Stimulated activated CD4-positive, alpha-beta T cell treated with anti-CD3 and anti-CD28 coated beads, Interleukin-4, amount 100 ng/mL, for 24 hours (primary cell): Measurements from ENCODE around the gene TIE1.

Experiments used
- DNase-seq: peaks from one replicate; pipeline ENCODE4 v3.0.0-alpha.2; 2020

Gene TIE1

DNA sequence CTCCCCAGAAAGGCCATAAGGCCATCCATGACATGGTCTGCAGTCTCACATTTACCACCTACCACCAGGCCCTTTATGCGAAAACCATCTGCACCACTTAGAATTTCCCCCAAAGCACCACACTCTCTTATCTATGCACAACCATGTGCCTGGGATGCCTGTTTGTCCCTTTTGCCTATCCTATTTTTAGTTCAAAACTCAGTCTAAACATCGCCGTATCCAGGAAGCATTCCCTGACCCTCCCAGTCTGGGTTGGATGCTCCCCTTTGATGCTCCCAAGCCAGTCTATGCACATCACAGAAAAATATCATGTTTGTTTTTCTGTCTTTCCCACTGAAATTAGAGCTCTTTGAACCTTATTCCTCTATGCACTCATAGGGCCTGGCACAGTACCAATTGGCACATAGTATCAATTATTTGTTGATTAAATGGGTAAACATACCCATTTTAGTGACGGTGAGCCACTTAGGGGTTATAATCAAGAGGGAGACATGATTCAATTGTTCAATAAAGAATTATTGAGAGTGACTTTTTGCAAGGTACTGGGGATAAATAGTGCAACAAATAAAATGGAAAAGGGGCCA, 43.6 kb downstream of the TIE1 start:
- no peak for DNase-seq

GRCh38 chr1:43345120-43345519, 44.3 kb downstream of the TIE1 start:
- DNase-seq: no peak

DNA sequence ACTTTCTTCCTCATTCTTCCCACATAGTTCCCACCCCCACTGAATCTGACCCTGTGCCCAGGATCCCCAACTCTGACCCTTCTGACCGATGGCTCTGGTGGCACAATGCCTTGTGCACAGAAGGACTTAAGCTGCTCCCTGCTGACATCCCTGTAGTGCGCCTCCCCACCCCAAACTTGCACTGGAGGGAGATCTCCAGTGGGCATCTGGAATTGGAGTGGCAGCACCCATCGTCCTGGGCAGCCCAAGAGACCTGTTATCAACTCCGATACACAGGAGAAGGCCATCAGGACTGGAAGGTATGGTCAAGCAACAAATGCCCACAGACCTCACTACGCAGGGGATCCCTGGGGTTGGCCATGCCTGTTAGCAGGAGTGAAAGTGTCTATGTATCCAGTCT, 45.9 kb downstream of the TIE1 start:
- no peak for DNase-seq

DNA sequence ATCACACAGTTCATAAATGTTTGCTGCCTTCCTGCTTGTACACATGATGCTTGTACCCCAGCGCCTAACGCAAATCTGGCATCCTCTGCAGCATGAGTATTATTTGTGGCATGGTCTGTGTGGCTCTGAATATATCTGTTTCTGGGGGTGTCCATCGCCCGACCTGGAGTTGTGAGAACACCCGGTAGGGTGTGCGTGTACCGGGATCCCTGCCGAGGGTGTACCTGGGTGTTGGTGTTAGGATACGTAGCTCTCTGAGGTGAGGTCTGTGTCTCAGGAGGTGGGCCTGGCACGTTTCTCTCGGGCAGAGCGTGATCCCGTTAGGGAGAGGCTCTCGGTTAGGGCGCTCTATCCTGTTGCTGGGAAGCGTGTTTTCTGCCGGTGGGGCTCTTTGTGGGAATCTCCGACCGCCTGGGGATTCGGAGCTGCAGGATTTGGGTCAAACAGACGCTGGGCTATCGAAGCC, 47.6 kb downstream of the TIE1 start:
- DNase-seq: no peak

DNA sequence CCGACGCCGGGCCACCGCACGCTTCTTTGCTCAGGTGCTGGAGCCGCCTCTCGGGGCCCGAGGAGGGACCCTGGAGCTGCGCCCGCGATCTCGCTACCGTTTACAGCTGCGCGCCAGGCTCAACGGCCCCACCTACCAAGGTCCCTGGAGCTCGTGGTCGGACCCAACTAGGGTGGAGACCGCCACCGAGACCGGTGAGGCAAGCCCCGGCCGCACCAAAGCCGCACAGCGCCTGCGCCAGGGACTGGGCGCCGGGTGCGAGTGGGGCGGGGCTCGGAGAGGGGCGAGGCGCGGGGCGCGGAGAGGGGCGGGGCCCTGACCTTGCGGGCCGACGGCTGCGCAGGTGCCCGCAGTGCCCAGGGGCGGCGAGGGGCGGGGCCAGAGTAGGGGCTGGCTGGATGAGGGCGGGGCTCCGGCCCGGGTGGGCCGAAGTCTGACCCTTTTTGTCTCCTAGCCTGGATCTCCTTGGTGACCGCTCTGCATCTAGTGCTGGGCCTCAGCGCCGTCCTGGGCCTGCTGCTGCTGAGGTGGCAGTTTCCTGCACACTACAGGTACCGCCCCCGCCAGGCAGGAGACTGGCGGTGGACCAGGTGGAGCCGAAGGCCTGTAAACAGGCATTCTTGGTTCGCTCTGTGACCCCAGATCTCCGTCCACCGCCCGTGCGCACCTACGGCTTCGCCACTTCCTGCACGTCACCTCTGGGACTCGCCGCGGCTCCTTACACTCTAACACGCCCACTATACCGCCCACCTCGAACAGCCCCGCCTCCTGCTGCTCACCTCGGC, 48.2 kb downstream of the TIE1 start:
- DNase-seq: peak; percentile 51

GRCh38 chr1:43349594-43350306, 49.0 kb downstream of the TIE1 start:
- DNase-seq: no peak

DNA sequence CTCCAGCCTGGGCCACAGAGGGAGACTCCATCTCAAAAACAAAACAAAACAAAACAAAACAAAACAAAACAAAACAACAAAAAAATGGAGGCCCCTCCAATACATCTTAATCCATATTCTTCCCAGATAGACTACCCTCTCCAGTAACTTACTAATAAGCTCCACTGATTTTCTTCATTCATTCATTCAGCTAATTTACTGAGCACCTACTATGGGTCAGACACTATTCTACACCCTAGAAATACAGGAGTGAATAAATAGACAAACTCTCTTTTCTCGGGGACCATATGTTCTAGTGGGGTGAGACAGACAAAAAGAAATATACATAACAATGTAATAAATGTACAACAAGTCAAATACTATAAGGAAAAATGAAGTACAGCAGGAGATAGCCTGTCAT, 50.2 kb downstream of the TIE1 start:
- no peak for DNase-seq

GRCh38 chr1:43351421-43352350, 50.9 kb downstream of the TIE1 start:
- no peak for DNase-seq

DNA sequence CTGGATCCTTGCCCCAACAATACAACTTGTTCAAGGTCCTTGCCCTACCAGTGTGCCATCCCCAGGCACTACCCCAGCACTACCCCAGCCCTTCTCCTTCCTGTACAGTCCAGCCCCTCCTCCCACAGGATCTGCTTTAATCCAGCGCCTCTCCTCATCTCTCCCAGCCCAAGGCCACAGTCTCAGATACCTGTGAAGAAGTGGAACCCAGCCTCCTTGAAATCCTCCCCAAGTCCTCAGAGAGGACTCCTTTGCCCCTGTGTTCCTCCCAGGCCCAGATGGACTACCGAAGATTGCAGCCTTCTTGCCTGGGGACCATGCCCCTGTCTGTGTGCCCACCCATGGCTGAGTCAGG, 51.5 kb downstream of the TIE1 start:
- DNase-seq: no peak

- no peak for DNase-seq
These were observed 52.1 kb downstream of the TIE1 start for GRCh38 chr1:43352881-43353280.

GRCh38 chr1:43354471-43354870, 53.7 kb downstream of the TIE1 start:
- DNase-seq: no peak

DNA sequence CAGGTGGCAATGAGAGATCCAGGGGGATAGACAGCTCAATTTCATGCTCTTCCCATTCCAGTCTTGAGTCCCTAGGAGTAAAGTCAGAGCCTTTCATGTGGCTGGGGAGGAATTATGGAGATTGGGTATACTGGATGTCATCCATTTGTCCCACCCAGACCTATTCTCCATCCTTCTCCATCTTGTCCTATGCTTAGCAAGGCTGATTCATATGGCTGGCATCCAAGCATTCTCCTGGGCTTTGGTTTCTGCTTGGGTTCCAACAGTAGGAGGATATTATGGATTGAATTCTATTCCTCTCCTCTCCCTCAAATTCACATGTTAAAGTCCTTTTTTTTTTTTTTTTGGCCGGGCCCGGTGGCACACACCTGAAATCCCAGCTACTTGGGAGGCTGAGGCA, 54.2 kb downstream of the TIE1 start:
- no peak for DNase-seq

- DNase-seq: no peak
These were observed 56.5 kb downstream of the TIE1 start for GRCh38 chr1:43357251-43357650.

DNA sequence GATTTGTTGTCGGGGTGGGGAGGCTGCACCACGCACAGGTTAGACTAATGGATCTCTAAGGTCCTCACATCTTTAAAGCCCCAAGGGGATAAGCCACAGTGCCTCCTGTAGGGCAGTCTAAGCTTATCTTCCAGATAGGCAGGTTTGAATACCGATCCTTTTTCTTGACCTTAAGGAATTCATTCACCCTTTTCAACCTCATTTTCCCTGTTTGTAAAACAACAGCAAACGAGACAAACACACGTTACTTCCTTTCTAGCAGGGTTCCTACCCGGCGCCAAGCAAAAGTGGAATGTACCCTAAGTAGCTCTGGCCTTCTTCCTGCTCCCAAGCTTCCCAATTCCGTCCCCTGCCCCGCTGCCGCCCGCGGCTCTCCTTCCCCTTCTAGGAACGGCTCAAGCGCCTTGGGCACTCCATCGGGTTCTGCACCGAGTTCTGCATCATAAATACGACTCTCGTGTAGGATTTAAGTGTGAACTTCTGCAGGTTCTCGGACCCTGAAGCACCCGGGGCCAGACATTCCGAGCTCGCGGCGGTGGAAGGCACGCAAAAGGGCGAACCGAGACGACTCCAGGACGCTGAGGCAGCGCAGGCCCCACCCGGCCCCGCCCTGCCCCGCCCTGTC, 57.5 kb downstream of the TIE1 start:
- no peak for DNase-seq

- peak; percentile 99 for DNase-seq
These were observed 58.2 kb downstream of the TIE1 start, which contains the start of gene CDC20 for GRCh38 chr1:43358746-43359693. Gene CDC20, plus strand, starts transcription at chr1:43358981. Its CDS starts 235 bp downstream, at chr1:43359216.

DNA sequence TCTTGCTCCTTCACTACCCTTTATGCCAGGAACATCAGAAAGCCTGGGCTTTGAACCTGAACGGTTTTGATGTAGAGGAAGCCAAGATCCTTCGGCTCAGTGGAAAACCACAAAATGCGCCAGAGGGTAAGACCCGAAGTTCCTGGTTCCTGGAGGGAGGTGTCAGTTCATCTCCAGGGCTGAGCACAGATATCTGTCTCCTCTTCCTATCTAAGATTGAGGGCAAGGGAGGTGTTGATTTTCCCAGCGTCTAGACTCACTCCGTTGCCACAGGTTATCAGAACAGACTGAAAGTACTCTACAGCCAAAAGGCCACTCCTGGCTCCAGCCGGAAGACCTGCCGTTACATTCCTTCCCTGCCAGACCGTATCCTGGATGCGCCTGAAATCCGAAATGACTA, 58.9 kb downstream of the TIE1 start:
- no peak for DNase-seq

GRCh38 chr1:43360616-43361015, 59.8 kb downstream of the TIE1 start:
- no peak for DNase-seq

GRCh38 chr1:43363283-43363934, 62.6 kb downstream of the TIE1 start:
- no peak for DNase-seq

DNA sequence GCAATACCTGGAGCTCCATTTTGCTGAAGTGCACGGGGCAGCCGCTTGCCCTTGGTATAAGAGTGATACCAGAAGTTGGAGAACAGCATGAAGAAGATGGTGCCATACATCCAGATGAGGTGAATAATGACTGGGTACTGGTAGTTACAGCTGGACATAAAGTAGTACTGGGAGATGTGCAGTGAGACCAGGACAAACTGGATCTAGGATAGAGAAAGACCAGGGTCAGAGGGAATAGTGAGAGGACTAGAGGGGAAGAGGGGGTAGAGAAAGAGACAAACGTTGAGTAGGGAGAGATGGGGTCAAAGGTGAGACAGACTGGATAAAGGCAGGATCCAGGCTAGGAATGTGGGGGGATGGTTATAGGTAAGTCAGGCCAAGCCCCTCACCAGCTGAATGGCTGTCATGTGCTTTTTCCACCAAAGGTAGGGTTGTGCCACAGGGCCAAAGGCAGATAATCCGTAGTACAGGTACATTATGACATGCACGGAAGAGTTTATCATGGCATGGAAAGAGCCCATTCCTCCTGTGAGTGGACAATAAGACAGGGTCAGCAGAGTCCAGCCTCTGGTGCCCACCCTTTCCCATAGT, 63.2 kb downstream of the TIE1 start:
- no peak for DNase-seq

GRCh38 chr1:43365678-43366077, 64.9 kb downstream of the TIE1 start:
- DNase-seq: no peak
